AG04450 (cell line): ENCODE results near the gene C10orf71. TPM values are rescaled to one million over a fixed set of nuclear protein-coding genes. Genes with fewer than 3 reads are reported as not detected.

Source experiments
- CTCF ChIA-PET: fragments of 300-600, 350-600 bp; formaldehyde crosslinking; extraction: SDS; loops from one replicate; lab custom pipeline; 2022; ENCODE audit warnings: antibody characterized with exemption, inconsistent platforms; lab: Charles Lee
- POLR2A ChIA-PET: fragments of 350-600 bp; formaldehyde crosslinking; extraction: SDS; loops from one replicate; lab custom pipeline; 2021; ENCODE audit warnings: antibody characterized with exemption, inconsistent platforms; lab: Yijun Ruan, JAX
- DNase-seq: peaks from one replicate; pipeline ENCODE4 v3.0.0-alpha.2; 2011; ENCODE audit warnings: low read depth, low spot score
- H3K27ac ChIP-seq: one replicate; pipeline ENCODE4 v1.5.1; 2012; ENCODE audit warnings: low read depth, low read length, control low read depth
- H3K27me3 ChIP-seq: one replicate; pipeline ENCODE4 v1.6.0; 2012; ENCODE audit warnings: low read length; ENCODE audit not compliant: control insufficient read depth, insufficient read depth
- H3K4me3 ChIP-seq: 2 replicates; pipeline ENCODE4 v1.5.1; 2011; ENCODE audit warnings: mild to moderate bottlenecking, low read depth, low read length, control low read depth
- H3K9me3 ChIP-seq: 2 replicates; pipeline ENCODE4 v1.5.1; 2012; ENCODE audit warnings: low read length; ENCODE audit not compliant: control insufficient read depth, insufficient read depth
- polyA plus RNA-seq: library from polyadenylated mRNA; depleted of rRNA; stranded (reverse); fragments of >200 nt; gene quantifications from 2 replicates; pipeline ENCODE4 v1.2.3, GENCODE V29; 2011
- TF ChIP-seq, protein P1 (sequence below): IDR thresholded peaks from 2 replicates; pipeline ENCODE4 v1.5.1; 2011; ENCODE audit warnings: low read depth, low read length, control low read depth, inconsistent platforms

C10orf71 gene
- polyA plus RNA-seq, 1 experiment: not detected

DNA sequence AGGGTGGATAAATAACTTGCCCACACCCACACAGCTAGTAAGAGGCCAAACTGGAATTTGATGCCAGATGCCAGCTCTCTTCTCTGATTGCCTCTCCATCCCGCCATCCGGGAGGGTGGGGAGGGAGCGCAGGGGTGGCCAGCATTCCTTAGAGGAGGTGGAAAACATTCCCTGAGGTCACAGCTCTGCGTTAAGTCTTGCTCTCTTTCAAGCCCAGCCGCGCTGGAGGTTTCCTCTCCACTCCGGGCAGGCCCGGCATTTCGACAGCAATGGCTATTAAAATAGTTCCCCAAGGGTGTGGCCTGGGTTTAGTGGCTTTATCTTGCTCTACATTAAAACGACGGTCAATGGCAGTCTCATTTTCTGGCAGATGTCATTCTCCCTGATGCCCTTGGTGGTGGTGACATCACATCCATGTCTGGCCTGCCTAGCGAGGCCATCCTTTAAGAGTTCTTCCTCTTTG lies 16.1 kb upstream of the C10orf71 start:
- Histone ChIP-seq H3K9me3 (no peaks in the 10 kb centered on the region; the same call in 1 of the 2 replicates), H3K27me3 (peaks cover 10% of the 10 kb centered on the region), H3K4me3 (no peak overlapping the region), H3K27ac (no peak overlapping the region)
- TF ChIP-seq, protein P1, sequence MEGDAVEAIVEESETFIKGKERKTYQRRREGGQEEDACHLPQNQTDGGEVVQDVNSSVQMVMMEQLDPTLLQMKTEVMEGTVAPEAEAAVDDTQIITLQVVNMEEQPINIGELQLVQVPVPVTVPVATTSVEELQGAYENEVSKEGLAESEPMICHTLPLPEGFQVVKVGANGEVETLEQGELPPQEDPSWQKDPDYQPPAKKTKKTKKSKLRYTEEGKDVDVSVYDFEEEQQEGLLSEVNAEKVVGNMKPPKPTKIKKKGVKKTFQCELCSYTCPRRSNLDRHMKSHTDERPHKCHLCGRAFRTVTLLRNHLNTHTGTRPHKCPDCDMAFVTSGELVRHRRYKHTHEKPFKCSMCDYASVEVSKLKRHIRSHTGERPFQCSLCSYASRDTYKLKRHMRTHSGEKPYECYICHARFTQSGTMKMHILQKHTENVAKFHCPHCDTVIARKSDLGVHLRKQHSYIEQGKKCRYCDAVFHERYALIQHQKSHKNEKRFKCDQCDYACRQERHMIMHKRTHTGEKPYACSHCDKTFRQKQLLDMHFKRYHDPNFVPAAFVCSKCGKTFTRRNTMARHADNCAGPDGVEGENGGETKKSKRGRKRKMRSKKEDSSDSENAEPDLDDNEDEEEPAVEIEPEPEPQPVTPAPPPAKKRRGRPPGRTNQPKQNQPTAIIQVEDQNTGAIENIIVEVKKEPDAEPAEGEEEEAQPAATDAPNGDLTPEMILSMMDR: no peak
- ChIA-PET POLR2A (no interaction called here), CTCF (no interaction called here)
- no peak for DNase-seq

DNA sequence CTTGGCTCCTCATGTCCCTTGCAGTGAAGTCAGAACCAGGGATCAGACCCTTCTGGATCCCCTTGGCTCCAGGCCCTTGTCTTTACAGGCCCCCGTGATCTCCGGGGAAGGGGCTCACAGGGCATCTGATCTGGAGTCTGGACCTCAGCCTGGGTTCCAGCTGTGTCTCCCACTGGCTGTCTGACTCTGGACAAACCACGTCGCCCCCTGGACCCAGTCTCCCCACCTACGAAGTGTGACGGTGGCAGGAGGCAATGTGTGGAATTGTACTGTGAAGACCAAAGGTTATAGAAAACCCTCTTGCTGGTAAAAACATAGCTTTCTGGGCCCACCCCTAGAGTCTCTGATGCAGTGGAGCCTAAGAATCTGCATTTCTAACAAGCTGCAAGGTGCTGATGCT lies 15.5 kb upstream of the C10orf71 start:
- H3K4me3 ChIP-seq: no peak overlapping the region
- TF ChIP-seq, protein P1: no peak
- POLR2A ChIA-PET: no interaction called here
- H3K27ac ChIP-seq: no peak overlapping the region
- CTCF ChIA-PET: no interaction called here
- peaks cover 10% of the 10 kb centered on the region for H3K27me3 ChIP-seq
- no peak for DNase-seq
- no peaks in the 10 kb centered on the region; the same call in 1 of the 2 replicates for H3K9me3 ChIP-seq

DNA sequence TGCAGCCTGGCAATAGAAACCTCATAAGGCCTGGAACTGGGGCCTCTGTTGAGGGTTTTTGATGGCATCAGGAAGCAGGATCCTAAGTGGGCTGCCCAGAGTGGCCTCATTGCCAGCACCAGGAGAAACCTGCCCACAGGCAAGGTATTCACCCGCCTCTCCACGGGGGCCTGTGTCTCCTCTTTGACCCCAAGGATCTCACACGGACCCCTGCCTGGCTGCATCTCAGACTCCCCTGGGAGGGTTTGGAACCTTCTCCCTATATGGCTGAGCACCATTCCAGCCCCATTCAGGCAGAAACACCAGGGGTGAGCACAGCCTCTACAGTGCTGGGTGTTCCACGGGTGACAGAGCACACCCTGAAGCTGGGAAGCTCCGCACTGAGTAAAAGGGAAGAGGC lies 14.6 kb upstream of the C10orf71 start:
- no peak for DNase-seq
- Histone ChIP-seq H3K27ac (no peak overlapping the region), H3K4me3 (no peak overlapping the region), H3K9me3 (no peaks in the 10 kb centered on the region; the same call in 1 of the 2 replicates), H3K27me3 (peaks cover 10% of the 10 kb centered on the region)
- TF ChIP-seq, protein P1: no peak
- ChIA-PET CTCF (no interaction called here), POLR2A (no interaction called here)

DNA sequence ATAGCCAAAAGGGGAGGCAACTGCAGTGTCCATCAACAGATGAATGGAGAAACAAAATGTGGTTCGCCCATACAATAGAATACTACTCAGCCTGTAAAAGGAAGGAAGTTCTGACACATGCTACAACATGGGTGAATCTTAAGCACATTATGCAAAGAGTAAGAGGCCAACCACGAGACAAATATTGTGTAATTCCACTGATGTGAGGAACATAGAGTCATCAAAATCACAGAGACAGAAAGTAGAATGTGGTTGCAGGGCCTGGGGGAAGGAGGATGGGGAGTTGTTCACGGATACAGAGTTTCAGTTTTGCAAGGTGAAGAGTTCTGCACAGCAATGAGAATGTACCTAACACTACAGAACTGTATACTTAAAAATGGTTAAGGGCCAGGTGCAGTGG lies 13.7 kb upstream of the C10orf71 start:
- ChIA-PET POLR2A (no interaction called here), CTCF (no interaction called here)
- TF ChIP-seq, protein P1: no peak
- Histone ChIP-seq H3K27me3 (peaks cover 10% of the 10 kb centered on the region), H3K4me3 (no peak overlapping the region), H3K27ac (no peak overlapping the region), H3K9me3 (no peaks in the 10 kb centered on the region; the same call in 1 of the 2 replicates)
- DNase-seq: no peak

DNA sequence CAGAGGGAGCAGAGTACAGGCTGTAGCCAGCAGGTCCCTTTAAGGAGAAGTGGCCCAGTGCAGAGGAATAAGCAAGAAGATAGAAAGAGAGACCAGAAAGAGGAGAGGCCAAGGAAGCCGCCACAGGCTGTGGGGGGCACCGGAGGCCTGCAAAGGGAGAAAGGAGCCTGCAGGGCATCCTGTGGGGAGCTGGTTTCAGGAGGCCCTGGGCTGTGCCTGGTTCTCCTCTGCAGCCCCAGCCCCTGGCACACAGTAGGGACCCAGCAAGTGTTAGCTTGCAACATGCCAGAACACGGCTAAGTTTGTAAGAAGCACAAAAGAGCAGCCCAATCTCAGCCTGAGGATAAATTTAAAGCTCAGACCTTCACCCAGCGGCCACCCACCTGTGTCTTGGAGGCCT lies 12.3 kb upstream of the C10orf71 start:
- Histone ChIP-seq H3K4me3 (no peak overlapping the region), H3K9me3 (no peaks in the 10 kb centered on the region; the same call in 1 of the 2 replicates), H3K27me3 (peaks cover 10% of the 10 kb centered on the region), H3K27ac (no peak overlapping the region)
- TF ChIP-seq, protein P1: no peak
- ChIA-PET POLR2A (no interaction called here), CTCF (interaction anchor here (0.9 kb wide), 1 partner anchor 628 kb away, joined by 3 read pairs; no protein-coding TSS in a partner anchor)
- no peak for DNase-seq
